GM21576 (cell line): ENCODE results near the gene NARF.
"Not testable (repeated sequence)": the region's sequence is repeated elsewhere in the genome, so short reads cannot be mapped to it uniquely, and the experiment has no call there.

Experiments
- ATAC-seq: cut with Tn5 transposase; IDR thresholded peaks from one replicate; pipeline ENCODE4 v1.9.1; 2021; ENCODE audit warnings: mild to moderate bottlenecking, moderate library complexity; ENCODE audit not compliant: unreplicated experiment

The NARF gene

GRCh38 chr17:82496529-82497434, 38.2 kb downstream of the NARF start:
- ATAC-seq, result peak; percentile 55

DNA sequence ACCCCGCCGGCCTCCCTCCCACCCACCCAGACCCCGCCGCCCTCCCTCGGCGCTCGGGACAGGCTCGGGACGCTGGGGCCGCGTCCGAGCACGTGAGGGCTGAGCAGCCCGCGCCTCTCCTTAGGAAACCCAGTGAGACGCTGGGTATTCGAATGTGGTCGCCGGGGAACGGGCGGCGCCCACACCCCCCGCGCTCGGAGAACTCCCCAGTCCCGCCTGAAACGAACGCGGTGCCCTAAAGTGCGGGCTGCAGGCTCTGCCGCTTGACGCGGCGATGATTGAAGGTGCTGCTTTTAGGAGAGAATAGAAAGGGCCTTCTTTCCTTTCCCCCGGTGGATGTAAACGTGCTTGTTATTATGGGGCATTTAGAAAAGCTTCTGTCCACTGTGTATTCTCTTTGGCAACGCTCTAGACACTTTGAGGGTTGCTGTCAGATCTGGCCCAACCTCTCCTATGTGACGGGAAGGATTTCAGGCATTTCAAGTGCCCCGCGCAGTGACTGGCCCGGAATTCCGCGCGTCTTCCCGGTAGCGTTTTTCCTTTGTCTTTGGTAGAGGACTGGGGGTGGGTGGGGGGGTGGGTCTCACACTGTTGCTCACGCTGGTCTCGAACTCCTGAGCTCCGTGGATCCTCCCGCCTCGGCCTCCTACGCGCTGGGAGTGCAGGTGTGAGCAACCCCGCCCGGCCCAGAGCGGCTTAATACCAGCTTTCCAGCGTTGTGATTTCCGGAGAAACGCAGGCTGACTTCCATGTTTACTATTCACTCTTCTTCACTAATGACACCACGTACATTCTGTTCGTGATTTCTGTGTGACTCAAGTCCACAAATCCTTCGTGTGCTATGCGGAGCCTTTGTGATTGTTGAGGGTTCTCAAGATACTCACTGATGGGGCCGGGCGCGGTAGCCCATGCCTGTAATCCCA, 39.2 kb downstream of the NARF start:
- peak; percentile 15 for ATAC-seq

DNA sequence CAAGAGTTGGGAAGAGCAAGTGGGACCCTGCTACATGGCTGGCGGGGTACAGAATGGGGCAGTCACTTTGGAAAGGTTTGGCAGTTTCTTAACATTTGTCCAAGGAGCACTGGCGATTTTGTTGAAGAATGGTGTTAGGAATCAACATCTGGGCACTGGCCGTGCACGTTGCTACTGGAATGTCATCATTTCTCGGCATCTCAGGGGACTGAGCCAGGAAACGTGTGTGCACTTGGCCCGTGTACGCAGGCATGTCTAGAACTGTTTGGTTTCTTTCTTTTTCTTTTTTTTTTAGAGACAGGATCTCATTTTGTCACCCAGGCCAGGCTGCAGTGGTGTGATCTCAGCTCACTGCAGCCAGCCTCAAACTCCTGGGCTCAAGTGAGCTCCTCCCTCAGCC, 43.7 kb downstream of the NARF start:
- ATAC-seq, result no peak

- ATAC-seq, result no peak
Measured at GRCh38 chr17:82503094-82503727, 44.7 kb downstream of the NARF start.

- ATAC-seq, result no peak
Measured at GRCh38 chr17:82503728-82504308, 45.3 kb downstream of the NARF start.

DNA sequence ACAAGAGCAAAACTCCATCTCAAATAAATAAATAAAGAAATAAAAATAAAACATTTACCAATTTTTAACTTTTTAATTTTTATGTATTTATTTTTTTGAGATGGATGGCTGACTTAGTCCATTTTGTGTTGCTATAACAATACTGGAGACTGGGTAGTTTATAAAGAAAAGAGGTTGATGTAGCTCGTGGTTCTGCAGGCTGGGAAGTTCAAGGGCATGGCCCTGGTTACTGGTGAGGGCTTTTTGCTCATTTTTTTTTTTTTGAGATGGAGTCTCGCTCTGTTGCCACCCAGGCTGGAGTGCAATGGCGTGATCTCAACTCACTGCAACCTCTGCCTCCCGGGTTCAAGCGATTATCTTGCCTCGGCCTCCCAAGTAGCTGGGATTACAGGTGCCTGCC, 46.8 kb downstream of the NARF start:
- no peak for ATAC-seq

- peak; percentile 85 for ATAC-seq
Measured at GRCh38 chr17:82506402-82506801, 47.9 kb downstream of the NARF start.

GRCh38 chr17:82507631-82508175, 49.2 kb downstream of the NARF start:
- no peak for ATAC-seq

DNA sequence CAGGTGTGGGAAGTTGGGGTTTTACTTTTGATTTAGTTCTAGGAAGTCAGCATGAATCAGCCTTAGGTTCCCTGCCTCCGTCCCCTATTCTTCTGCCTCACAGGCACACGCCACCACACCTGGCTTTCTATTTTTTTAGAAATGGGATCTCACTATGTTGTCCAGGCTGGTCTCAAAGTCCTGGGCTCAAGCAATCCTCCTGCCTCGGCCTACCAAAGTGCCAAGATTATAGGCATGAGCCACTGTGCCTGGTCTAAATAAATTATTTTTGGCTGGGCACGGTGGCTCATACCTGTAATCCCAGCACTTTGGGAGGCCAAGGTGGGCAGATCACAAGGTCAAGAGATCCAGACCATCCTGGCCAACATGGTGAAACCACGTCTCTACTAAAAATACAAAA, 53.1 kb downstream of the NARF start:
- ATAC-seq, result not testable (repeated sequence)

GRCh38 chr17:82513864-82514263, 55.3 kb downstream of the NARF start:
- not testable (repeated sequence) for ATAC-seq

- ATAC-seq, result no peak
Measured at GRCh38 chr17:82517230-82517865, 58.8 kb downstream of the NARF start.

DNA sequence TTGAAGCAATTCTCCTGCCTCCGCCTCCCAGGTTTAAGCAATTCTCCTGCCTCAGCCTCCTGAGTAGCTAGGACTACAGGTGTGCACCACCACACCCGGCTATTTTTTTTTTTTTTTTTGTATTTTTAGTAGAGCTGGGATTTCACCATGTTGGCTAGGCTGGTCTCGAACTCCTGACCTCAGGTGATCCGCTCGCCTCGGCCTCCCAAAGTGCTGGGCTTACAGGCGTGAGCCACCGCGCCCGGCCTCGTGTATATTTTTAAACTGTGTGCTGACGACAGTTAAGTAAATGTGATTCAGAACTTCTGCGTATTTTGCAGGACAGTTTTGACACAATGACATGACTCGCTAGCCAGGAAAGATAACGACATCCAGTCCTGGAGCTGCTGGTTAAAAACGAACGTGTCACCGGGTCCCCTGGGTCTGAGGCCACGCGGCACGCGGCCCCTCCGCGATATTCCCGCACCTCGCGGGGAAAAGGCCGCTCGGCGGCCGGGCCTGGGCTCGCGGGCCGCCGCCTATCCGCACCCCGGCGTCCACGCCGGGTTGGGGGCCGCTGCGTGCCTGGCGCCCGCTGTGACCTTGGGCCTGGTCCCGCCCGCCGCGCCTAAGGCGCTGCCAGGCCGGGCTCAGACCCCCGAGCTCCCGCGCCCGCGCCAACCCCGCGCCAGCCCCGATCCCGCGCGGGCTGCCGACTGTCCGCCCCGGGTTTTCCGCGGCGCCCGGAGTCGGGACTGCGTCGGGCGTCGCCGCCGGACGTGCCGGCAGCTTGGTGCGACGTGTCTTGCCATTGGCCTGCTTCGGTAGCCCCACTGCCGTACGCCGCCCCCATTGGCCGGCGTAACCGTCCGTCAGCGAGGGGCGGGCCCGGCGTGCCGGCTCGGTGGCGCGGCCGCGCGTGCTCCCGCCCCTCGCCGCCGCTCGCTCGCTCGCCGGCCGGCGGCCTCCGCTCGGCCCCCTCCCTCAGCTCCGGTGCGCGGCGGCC, 60.6 kb downstream of the NARF start, which contains the start of gene FOXK2:
Gene FOXK2, plus strand, starts transcription at position 907 of the 985 bp plus-strand sequence. CDS start 157 bp downstream, outside the sequence.
- ATAC-seq, result peak; percentile 86

DNA sequence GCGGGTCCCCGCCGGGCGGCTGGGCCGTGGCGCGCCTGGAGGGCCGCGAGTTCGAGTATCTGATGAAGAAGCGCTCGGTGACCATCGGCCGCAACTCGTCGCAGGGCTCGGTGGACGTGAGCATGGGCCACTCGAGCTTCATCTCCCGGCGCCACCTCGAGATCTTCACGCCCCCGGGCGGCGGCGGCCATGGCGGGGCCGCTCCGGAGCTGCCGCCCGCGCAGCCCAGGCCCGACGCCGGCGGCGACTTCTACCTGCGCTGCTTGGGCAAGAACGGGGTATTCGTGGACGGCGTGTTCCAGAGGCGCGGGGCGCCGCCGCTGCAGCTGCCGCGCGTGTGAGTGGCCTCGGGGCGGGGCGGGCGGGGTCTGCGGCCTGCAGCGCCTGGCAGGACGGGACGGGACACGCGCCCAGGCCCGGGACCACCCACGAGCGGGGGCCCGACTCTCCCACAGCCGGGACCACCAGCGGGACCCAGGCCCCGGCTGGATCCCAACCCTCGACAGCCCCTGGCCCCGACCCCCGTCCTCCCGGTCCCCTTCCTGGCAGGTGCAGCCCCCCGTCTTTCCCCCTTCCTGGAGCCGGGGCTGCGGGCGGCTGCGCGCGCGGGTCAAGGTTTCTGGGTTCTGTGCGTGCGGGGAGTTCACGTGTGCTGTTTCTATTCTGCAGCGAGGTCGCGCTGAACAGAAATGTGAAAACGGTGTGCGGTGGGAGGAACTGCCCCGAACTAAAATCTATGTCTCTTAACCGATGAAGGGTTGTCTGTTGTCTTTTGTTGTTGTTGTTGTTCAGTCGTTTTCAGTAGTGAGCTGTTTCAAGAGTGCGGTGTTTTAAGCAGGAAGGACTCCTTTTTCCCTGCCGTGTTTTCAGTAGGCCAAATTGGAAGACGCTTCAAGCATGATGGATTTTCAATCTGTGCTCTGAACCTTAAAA, 61.7 kb downstream of the NARF start:
- no peak for ATAC-seq

DNA sequence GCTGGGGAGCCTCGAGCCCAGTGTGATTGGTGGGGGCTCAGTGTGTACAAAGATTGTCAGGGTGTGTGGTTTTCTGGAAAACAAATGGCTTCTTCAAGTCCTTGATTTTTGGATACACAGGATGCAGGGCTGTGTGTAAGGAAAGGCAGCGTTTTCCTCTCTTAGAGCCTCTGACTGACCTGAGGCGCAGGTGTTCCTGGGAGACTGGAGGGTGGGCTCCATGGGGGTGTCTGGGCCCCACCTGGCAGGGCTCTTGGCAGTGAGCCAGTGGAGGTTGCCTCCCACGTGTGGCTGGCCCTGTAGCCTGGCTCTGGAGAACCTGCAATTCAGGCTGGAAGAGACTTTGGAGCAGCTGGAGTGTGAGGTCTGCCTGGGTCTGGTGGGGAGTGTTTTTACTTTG, 66.0 kb downstream of the NARF start:
- no peak for ATAC-seq

- ATAC-seq, result no peak
Measured at GRCh38 chr17:82525712-82526111, 67.2 kb downstream of the NARF start.

DNA sequence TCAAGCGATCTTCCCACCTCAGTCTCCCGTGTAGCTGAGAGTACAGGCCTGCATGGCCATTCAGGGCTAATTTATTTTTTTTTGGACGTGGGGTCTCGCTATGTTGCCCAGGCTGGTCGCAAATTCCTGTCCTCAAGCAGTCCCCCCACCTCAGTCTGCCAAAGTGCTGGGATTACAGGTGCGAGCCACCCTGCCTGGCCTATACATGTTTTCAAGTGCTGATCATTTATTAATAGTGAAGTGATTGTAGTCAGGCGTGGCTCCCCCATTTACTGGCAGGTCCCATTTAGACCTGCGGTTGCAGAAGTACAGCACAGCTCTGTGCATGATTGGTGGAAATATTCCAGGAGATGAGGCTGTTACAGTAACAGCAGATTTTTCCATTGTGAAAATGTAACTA, 69.4 kb downstream of the NARF start:
- ATAC-seq, result no peak

DNA sequence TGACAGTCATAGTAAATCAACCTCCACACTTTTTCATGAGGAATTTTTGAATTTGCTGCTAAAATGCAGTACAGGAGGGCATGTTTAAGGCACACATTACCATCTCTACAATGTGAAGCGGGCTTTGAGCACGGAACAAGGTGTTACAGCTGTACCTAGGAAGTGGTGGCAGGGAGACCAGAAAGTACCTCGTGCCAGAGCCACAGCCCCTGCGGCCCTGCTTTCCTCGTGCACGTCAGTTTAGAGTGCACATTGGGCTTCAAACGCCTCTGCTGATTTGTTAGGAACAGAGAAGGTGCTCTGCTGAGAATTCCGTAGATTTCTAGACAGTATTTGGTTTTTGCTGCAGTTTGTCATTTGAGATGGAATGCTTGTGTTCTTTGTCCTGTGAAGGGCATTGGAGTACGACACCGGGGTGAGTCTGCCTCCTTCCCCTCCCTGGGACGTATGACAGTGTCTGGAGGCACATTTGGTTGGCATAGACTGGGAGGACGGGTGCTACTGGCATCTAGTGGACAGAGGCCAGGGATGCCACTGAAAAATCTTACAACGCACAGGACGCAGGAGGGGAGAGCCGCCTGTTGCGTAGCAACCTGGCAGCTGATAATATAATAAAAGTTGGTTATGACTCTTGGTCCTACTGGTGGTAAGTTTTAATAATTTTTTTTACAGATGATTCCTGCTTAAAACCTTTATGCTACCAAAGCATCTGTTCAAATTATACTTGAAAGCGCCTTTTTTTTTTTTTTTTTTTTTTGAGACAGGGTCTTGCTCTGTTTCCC, 70.1 kb downstream of the NARF start:
- no peak for ATAC-seq
